Gastroesophageal sphincter (tissue), 3 donors: ENCODE results near the gene PRELP.

ENCODE experiments used
- POLR2A ChIP-seq, 2 donors: fragments of 450-650 bp; IDR thresholded peaks; one replicate each; pipeline ENCODE4 v1.6.1; 2017; ENCODE audit warnings: antibody characterized with exemption in 2 of 2, mild to moderate bottlenecking in 2 of 2, moderate library complexity in 1 of 2
- POLR2AphosphoS5 ChIP-seq: sonication (generic); formaldehyde crosslinking; IDR thresholded peaks from one replicate; pipeline ENCODE4 v1.6.1; 2017; ENCODE audit warnings: antibody characterized with exemption
- TF ChIP-seq, protein P1 (sequence below), 4 experiments: fragments of 200-600 bp in 2 of 4; fragments of 450-650 bp in 2 of 4; sonication (generic) in 1 of 4; IDR thresholded peaks; one replicate each; pipeline ENCODE4 v1.5.1; 2017 to 2019; ENCODE audit warnings: antibody characterized with exemption in 4 of 4, mild to moderate bottlenecking in 2 of 4, moderate library complexity in 2 of 4

DNA sequence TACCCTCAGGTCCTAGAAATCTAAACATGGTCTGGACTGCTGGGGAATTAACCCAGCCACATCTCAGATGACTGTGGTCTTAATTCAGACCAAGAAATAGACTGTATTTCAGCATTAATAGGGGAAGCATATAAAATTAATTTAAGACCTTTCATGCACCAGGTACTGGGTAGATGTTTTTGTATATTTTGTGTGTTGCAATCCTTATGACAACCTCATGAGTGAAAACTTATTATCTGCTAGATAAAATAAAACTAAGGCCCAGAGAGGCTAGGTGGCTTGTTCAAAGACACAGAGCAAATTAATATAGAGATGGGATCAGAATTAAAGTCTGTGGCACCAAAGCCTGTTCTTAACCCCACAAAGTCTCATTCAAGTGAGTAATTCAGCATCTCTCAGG lies 58.4 kb downstream of the PRELP start:
- TF ChIP-seq, protein P1, sequence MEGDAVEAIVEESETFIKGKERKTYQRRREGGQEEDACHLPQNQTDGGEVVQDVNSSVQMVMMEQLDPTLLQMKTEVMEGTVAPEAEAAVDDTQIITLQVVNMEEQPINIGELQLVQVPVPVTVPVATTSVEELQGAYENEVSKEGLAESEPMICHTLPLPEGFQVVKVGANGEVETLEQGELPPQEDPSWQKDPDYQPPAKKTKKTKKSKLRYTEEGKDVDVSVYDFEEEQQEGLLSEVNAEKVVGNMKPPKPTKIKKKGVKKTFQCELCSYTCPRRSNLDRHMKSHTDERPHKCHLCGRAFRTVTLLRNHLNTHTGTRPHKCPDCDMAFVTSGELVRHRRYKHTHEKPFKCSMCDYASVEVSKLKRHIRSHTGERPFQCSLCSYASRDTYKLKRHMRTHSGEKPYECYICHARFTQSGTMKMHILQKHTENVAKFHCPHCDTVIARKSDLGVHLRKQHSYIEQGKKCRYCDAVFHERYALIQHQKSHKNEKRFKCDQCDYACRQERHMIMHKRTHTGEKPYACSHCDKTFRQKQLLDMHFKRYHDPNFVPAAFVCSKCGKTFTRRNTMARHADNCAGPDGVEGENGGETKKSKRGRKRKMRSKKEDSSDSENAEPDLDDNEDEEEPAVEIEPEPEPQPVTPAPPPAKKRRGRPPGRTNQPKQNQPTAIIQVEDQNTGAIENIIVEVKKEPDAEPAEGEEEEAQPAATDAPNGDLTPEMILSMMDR (IDR thresholded peaks at IDR 0.05) = no peak
- TF ChIP-seq POLR2AphosphoS5 (no peak), POLR2A (IDR thresholded peaks at IDR 0.05) (no peak)
